GM18505 (cell line): ENCODE results near the gene MPPED1.

Experiments used
- ATAC-seq: cut with Tn5 transposase; IDR thresholded peaks from one replicate; pipeline ENCODE4 v1.9.1; 2021; ENCODE audit not compliant: unreplicated experiment
- POLR2A ChIP-seq: IDR thresholded peaks from 4 replicates; pipeline ENCODE4 v1.6.1; 2011; ENCODE audit warnings: borderline replicate concordance; ENCODE audit not compliant: insufficient read depth, insufficient read length; ENCODE audit errors: extremely low read depth

Gene MPPED1

GRCh38 chr22:43479962-43480361 lies 68.1 kb downstream of the MPPED1 start:
- no peak for ATAC-seq
- TF ChIP-seq POLR2A, result no peak

- no peak for ATAC-seq
- TF ChIP-seq POLR2A, result no peak
Observed at GRCh38 chr22:43481568-43482317, 69.9 kb downstream of the MPPED1 start.

GRCh38 chr22:43482318-43482625 lies 70.5 kb downstream of the MPPED1 start:
- no peak for TF ChIP-seq POLR2A
- ATAC-seq, result no peak

- ATAC-seq, result no peak
- TF ChIP-seq POLR2A, result no peak
Observed at GRCh38 chr22:43483266-43483665, 71.5 kb downstream of the MPPED1 start.

GRCh38 chr22:43483669-43484068 lies 71.9 kb downstream of the MPPED1 start:
- ATAC-seq, result no peak
- TF ChIP-seq POLR2A, result no peak

- no peak for ATAC-seq
- TF ChIP-seq POLR2A, result no peak
Observed at GRCh38 chr22:43484227-43484626, 72.4 kb downstream of the MPPED1 start.

- ATAC-seq, result no peak
- TF ChIP-seq POLR2A, result no peak
Observed at GRCh38 chr22:43485502-43486089, 73.8 kb downstream of the MPPED1 start.

GRCh38 chr22:43487311-43488030 lies 75.7 kb downstream of the MPPED1 start:
- no peak for ATAC-seq
- TF ChIP-seq POLR2A, result no peak

GRCh38 chr22:43488031-43488866 lies 76.4 kb downstream of the MPPED1 start:
- no peak for TF ChIP-seq POLR2A
- ATAC-seq, result no peak

- no peak for TF ChIP-seq POLR2A
- no peak for ATAC-seq
Observed at GRCh38 chr22:43488937-43489336, 77.1 kb downstream of the MPPED1 start.

- no peak for ATAC-seq
- no peak for TF ChIP-seq POLR2A
Observed at GRCh38 chr22:43490311-43490710, 78.5 kb downstream of the MPPED1 start.

GRCh38 chr22:43491177-43491576 lies 79.4 kb downstream of the MPPED1 start:
- TF ChIP-seq POLR2A, result no peak
- no peak for ATAC-seq

- ATAC-seq, result no peak
- no peak for TF ChIP-seq POLR2A
Observed at GRCh38 chr22:43491737-43492136, 79.9 kb downstream of the MPPED1 start.
